GM23248 (cell line): ENCODE results near the gene CEACAM6. TPM values are rescaled to one million over a fixed set of nuclear protein-coding genes. Genes with fewer than 3 reads are reported as not detected.

Experiments
- DNase-seq: peaks from one replicate; pipeline ENCODE4 v3.0.0-alpha.2; 2015
- H2AFZ ChIP-seq: fragments of 200-600 bp; sonication (generic); 2 replicates; pipeline ENCODE4 v1.6.1; 2016; ENCODE audit warnings: antibody characterized with exemption
- H3F3A ChIP-seq: fragments of 200-600 bp; sonication (generic); 2 replicates; pipeline ENCODE4 v1.6.1; 2016; ENCODE audit warnings: mild to moderate bottlenecking, antibody characterized with exemption, mixed run types; ENCODE audit not compliant: insufficient read depth
- H3K27ac ChIP-seq: fragments of 200-600 bp; sonication (generic); 2 replicates; pipeline ENCODE4 v1.5.1; 2016; ENCODE audit warnings: mild to moderate bottlenecking
- H3K27me3 ChIP-seq: fragments of 200-600 bp; sonication (generic); replicated peaks from 2 replicates; pipeline ENCODE4 v1.6.1; 2016; ENCODE audit warnings: mild to moderate bottlenecking; ENCODE audit not compliant: insufficient read depth
- H3K36me3 ChIP-seq: fragments of 200-600 bp; sonication (generic); 2 replicates; pipeline ENCODE4 v1.6.1; 2016; ENCODE audit warnings: low read depth, mild to moderate bottlenecking
- H3K4me1 ChIP-seq: fragments of 200-600 bp; sonication (generic); 2 replicates; pipeline ENCODE4 v1.6.1; 2016; ENCODE audit warnings: mild to moderate bottlenecking; ENCODE audit not compliant: insufficient read depth
- H3K4me2 ChIP-seq: fragments of 200-600 bp; sonication (generic); one replicate; pipeline ENCODE4 v1.6.1; 2016; ENCODE audit warnings: mild to moderate bottlenecking; ENCODE audit not compliant: unreplicated experiment
- H3K4me3 ChIP-seq: fragments of 200-600 bp; sonication (generic); 2 replicates; pipeline ENCODE4 v1.5.1; 2016; ENCODE audit warnings: mild to moderate bottlenecking
- H3K79me2 ChIP-seq: fragments of 200-600 bp; sonication (generic); 2 replicates; pipeline ENCODE4 v1.6.1; 2016; ENCODE audit warnings: mild to moderate bottlenecking; ENCODE audit not compliant: insufficient read depth
- H3K9ac ChIP-seq: fragments of 200-600 bp; sonication (generic); 2 replicates; pipeline ENCODE4 v1.6.1; 2016; ENCODE audit warnings: mild to moderate bottlenecking
- H3K9me2 ChIP-seq: fragments of 200-600 bp; sonication (generic); 2 replicates; pipeline ENCODE4 v1.6.1; 2016; ENCODE audit warnings: mixed run types, mild to moderate bottlenecking, moderate library complexity; ENCODE audit not compliant: insufficient read depth
- H3K9me3 ChIP-seq: fragments of 200-600 bp; sonication (generic); one replicate; pipeline ENCODE4 v1.6.1; 2017; ENCODE audit warnings: low read depth
- H4K20me1 ChIP-seq: fragments of 200-600 bp; sonication (generic); 2 replicates; pipeline ENCODE4 v1.6.0; 2016; ENCODE audit not compliant: insufficient read depth
- EZH2 ChIP-seq: fragments of 200-600 bp; sonication (generic); IDR thresholded peaks from 2 replicates; pipeline ENCODE4 v1.6.1; 2018; ENCODE audit warnings: antibody characterized with exemption, mild to moderate bottlenecking; ENCODE audit not compliant: insufficient read depth, poor library complexity, severe bottlenecking
- EZH2phosphoT487 ChIP-seq: fragments of 200-600 bp; sonication (generic); IDR thresholded peaks from 2 replicates; pipeline ENCODE4 v1.6.1; 2018; ENCODE audit warnings: antibody characterized with exemption, moderate library complexity, mild to moderate bottlenecking, low read depth; ENCODE audit not compliant: insufficient read depth
- WGBS, 2 experiments: methylation state at CpG; one replicate each; pipeline ENCODE4 v1.1.6; 2015 to 2017; ENCODE audit warnings: low lambda C conversion rate in 2 of 2, low coverage in 1 of 2; ENCODE audit errors: missing lambda C conversion rate in 2 of 2; 5-methylcytosine and 5-hydroxymethylcytosine counted together
- in situ Hi-C: fragments of 300-500 bp; cut with MboI; formaldehyde crosslinking; loops from 2 replicates; pipeline ENCODE4 v1.15.0; 2020
- polyA plus RNA-seq: library from polyadenylated mRNA; unstranded; fragments of >200 nt; fragmentation: Nextera tagmentation; extraction: Ambion mirVana; gene quantifications from 2 replicates; pipeline ENCODE4 v1.2.1, GENCODE V29; 2016
- total RNA-seq: library from RNA; depleted of rRNA; stranded (reverse); fragments of >200 nt; shearing (Covaris generic); gene quantifications from 2 replicates; pipeline ENCODE4 v1.2.3, GENCODE V29; 2014

CEACAM6 gene
- total and polyA plus RNA-seq, 2 experiments from 2014 or later: not detected

DNA sequence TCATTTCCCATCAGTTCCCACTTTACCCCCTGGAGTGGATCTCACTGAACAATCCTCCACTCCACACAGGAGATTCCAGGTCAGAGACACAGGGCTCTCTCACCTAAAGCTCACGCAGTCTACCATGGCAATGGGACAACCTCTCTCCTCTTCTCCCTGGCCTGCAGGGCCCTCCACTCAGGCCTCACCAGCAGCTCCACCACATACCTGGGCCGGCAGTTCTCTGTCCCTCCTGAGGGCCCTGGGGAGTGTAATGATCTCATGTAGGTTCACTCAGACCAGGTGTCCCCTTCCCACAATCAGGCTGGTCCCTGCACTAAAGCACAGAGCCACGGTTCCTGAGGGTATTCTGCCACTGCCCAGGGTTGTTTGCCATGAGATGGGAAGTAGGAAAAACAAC, 56.7 kb downstream of the CEACAM6 start:
- no peak overlapping the region for H3K4me2 ChIP-seq
- no peak overlapping the region for H3K9ac ChIP-seq
- no peak overlapping the region for H3K27ac ChIP-seq
- in situ Hi-C loops: no loop called here
- H3K4me3 ChIP-seq: no peak overlapping the region
- no peaks in the 10 kb centered on the region for H3K27me3 ChIP-seq
- no peaks in the 10 kb centered on the region for H3K79me2 ChIP-seq
- no peaks in the 10 kb centered on the region for H3K9me2 ChIP-seq
- TF ChIP-seq EZH2 (no peak), EZH2phosphoT487 (no peak)
- no peaks in the 10 kb centered on the region for H3K36me3 ChIP-seq
- no peak for DNase-seq
- no peaks in the 10 kb centered on the region for H3K9me3 ChIP-seq
- WGBS, 2 experiments: 26 to 32% methylated on average over 3 of the region's 3 CpGs
- H2AFZ ChIP-seq: no peak overlapping the region
- no peaks in the 10 kb centered on the region for H3K4me1 ChIP-seq
- no peaks in the 10 kb centered on the region for H4K20me1 ChIP-seq
- no peaks in the 10 kb centered on the region for H3F3A ChIP-seq

DNA sequence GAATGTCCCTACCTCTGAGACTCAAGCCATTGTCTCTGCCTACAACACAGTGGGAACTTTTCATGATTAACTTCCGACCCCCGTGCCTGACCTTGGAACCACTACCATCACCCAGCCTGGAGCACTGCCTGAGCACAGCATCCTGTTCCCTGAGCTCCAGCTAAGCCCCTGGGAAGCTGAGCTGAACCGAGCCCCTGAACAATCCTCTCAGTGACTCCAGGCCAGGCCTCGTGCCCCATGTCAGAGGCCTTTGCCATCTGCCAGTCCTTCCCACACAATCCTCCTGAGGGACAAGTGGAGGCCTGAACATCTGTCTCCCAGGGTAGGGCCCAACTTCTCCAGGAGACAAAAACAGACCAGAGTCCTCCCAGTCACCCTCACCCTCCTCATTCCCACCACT, 58.6 kb downstream of the CEACAM6 start:
- no peak for TF ChIP-seq EZH2
- no peak for TF ChIP-seq EZH2phosphoT487
- H3K9ac ChIP-seq: no peak overlapping the region
- H3K27me3 ChIP-seq: peaks cover 5% of the 10 kb centered on the region; the same call in 1 of the 2 replicates
- no peak overlapping the region for H3K4me3 ChIP-seq
- no peaks in the 10 kb centered on the region for H3K9me3 ChIP-seq
- 26 to 33% methylated on average over 4 of the region's 4 CpGs for WGBS, 2 experiments
- no peaks in the 10 kb centered on the region for H3K4me1 ChIP-seq
- no peak overlapping the region for H2AFZ ChIP-seq
- H3K9me2 ChIP-seq: no peaks in the 10 kb centered on the region
- DNase-seq: no peak
- H3K79me2 ChIP-seq: no peaks in the 10 kb centered on the region
- H3K27ac ChIP-seq: no peak overlapping the region
- H3F3A ChIP-seq: no peaks in the 10 kb centered on the region
- H4K20me1 ChIP-seq: no peaks in the 10 kb centered on the region
- no peak overlapping the region for H3K4me2 ChIP-seq
- no peaks in the 10 kb centered on the region for H3K36me3 ChIP-seq
- in situ Hi-C loops: no loop called here

DNA sequence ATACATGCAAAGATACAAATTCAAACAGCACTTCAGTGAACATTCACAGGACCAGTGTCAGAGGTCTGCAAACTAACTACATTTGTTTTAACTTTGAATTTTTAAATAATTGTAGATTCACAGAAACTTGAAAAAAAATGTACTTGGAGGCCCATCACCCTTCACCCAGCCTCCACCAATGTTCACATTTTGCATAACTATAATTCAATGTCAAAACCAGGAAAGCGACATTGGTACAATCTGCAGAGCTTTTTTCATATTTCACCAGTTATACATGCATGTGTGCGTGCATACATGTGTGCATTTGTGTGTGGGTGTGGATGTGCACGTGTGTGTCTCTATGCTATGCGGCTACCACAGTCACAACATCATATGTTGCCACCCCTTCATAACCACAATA, 60.0 kb downstream of the CEACAM6 start:
- Histone ChIP-seq H3K4me2 (no peak overlapping the region), H3K9me3 (no peaks in the 10 kb centered on the region), H4K20me1 (no peaks in the 10 kb centered on the region), H3K9ac (no peak overlapping the region), H3K36me3 (no peaks in the 10 kb centered on the region), H3K27me3 (peaks cover 7% of the 10 kb centered on the region; the same call in 1 of the 2 replicates), H3K4me1 (no peaks in the 10 kb centered on the region), H3K79me2 (no peaks in the 10 kb centered on the region), H3K9me2 (no peaks in the 10 kb centered on the region), H3F3A (no peaks in the 10 kb centered on the region), H2AFZ (no peak overlapping the region), H3K27ac (no peak overlapping the region), H3K4me3 (no peak overlapping the region)
- DNase-seq: no peak
- TF ChIP-seq EZH2: no peak
- in situ Hi-C loops: no loop called here
- 30 to 38% methylated on average over 4 of the region's 4 CpGs for WGBS, 2 experiments

- Histone ChIP-seq H3K36me3 (no peaks in the 10 kb centered on the region), H3K9me3 (no peaks in the 10 kb centered on the region), H3K4me2 (no peak overlapping the region), H4K20me1 (no peaks in the 10 kb centered on the region), H3K9ac (no peak overlapping the region), H3F3A (no peaks in the 10 kb centered on the region), H3K27ac (no peak overlapping the region), H3K27me3 (peaks cover 11% of the 10 kb centered on the region), H3K4me3 (no peak overlapping the region), H3K9me2 (no peaks in the 10 kb centered on the region), H3K4me1 (no peaks in the 10 kb centered on the region), H2AFZ (no peak overlapping the region), H3K79me2 (no peaks in the 10 kb centered on the region)
- TF ChIP-seq EZH2phosphoT487: no peak
- no peak for TF ChIP-seq EZH2
- no peak for DNase-seq
- in situ Hi-C loops: no loop called here
- WGBS, 2 experiments: 25 to 31% methylated on average over 2 of the region's 2 CpGs
Observed at GRCh38 chr19:41816761-41817160, 61.4 kb downstream of the CEACAM6 start.
